H9 (cell line): ENCODE results near the gene F2RL3. TPM values are rescaled to one million over a fixed set of nuclear protein-coding genes. Genes with fewer than 3 reads are reported as not detected.

Source experiments
- DNase-seq: peaks from one replicate; pipeline ENCODE4 v3.0.0-alpha.2; 2017
- H2AFZ ChIP-seq: one replicate; pipeline ENCODE4 v1.6.1; 2013; ENCODE audit warnings: mild to moderate bottlenecking, low read length, control low read depth, moderate library complexity
- H2AK5ac ChIP-seq: 2 replicates; pipeline ENCODE4 v1.6.1; 2013; ENCODE audit warnings: low read length, control low read depth, mixed read lengths; ENCODE audit not compliant: insufficient read length
- H2BK120ac ChIP-seq: one replicate; pipeline ENCODE4 v1.6.1; 2013; ENCODE audit warnings: low read depth, mild to moderate bottlenecking, low read length, control low read depth, inconsistent platforms; ENCODE audit not compliant: poor library complexity, severe bottlenecking
- H2BK12ac ChIP-seq: 2 replicates; pipeline ENCODE4 v1.6.1; 2013; ENCODE audit warnings: low read length, control low read depth, mixed read lengths, low read depth; ENCODE audit not compliant: insufficient read length
- H2BK15ac ChIP-seq: 2 replicates; pipeline ENCODE4 v1.6.1; 2013; ENCODE audit warnings: low read depth, low read length, control low read depth
- H2BK20ac ChIP-seq: one replicate; pipeline ENCODE4 v1.6.1; 2013; ENCODE audit warnings: low read depth, mild to moderate bottlenecking, low read length, control low read depth, inconsistent platforms; ENCODE audit not compliant: poor library complexity, severe bottlenecking
- H2BK5ac ChIP-seq: 2 replicates; pipeline ENCODE4 v1.6.1; 2013; ENCODE audit warnings: low read length, control low read depth, mixed read lengths; ENCODE audit not compliant: insufficient read length
- H3K14ac ChIP-seq: 2 replicates; pipeline ENCODE4 v1.6.1; 2013; ENCODE audit warnings: low read length, control low read depth; ENCODE audit not compliant: insufficient read depth
- H3K18ac ChIP-seq: 2 replicates; pipeline ENCODE4 v1.6.1; 2013; ENCODE audit warnings: low read depth, mild to moderate bottlenecking, mixed read lengths, low read length, control low read depth; ENCODE audit not compliant: insufficient read length
- H3K23ac ChIP-seq: 2 replicates; pipeline ENCODE4 v1.6.1; 2013; ENCODE audit warnings: low read length, control low read depth, mixed read lengths, low read depth; ENCODE audit not compliant: insufficient read length
- H3K23me2 ChIP-seq: 2 replicates; pipeline ENCODE4 v1.6.1; 2013; ENCODE audit warnings: low read depth, mild to moderate bottlenecking, mixed read lengths, low read length, control low read depth; ENCODE audit not compliant: insufficient read length, poor library complexity, severe bottlenecking
- H3K27ac ChIP-seq: 2 replicates; pipeline ENCODE4 v1.5.1; 2013; ENCODE audit warnings: low read length, control low read depth, mixed read lengths, low read depth; ENCODE audit not compliant: insufficient read length
- H3K27me3 ChIP-seq: 2 replicates; pipeline ENCODE4 v1.6.1; 2013; ENCODE audit warnings: low read length, control low read depth, inconsistent platforms; ENCODE audit not compliant: insufficient read depth
- H3K4ac ChIP-seq: 2 replicates; pipeline ENCODE4 v1.6.1; 2013; ENCODE audit warnings: low read depth, mild to moderate bottlenecking, control low read depth, inconsistent platforms, low read length, moderate library complexity
- H3K4me1 ChIP-seq: 2 replicates; pipeline ENCODE4 v1.6.1; 2013; ENCODE audit warnings: low read length, control low read depth, inconsistent platforms; ENCODE audit not compliant: insufficient read depth
- H3K4me2 ChIP-seq: 2 replicates; pipeline ENCODE4 v1.6.1; 2013; ENCODE audit warnings: low read length, control low read depth, mixed read lengths; ENCODE audit not compliant: insufficient read length, insufficient read depth
- H3K56ac ChIP-seq: 2 replicates; pipeline ENCODE4 v1.6.1; 2013; ENCODE audit warnings: low read depth, mild to moderate bottlenecking, mixed read lengths, low read length, control low read depth; ENCODE audit not compliant: insufficient read length
- H3K79me1 ChIP-seq: 2 replicates; pipeline ENCODE4 v1.6.1; 2013; ENCODE audit warnings: low read depth, mild to moderate bottlenecking, moderate library complexity, low read length, control low read depth, inconsistent platforms; ENCODE audit not compliant: insufficient read depth, poor library complexity, severe bottlenecking
- H3K79me2 ChIP-seq: 2 replicates; pipeline ENCODE4 v1.6.1; 2013; ENCODE audit warnings: low read length, control low read depth, inconsistent platforms; ENCODE audit not compliant: insufficient read depth
- H3K9ac ChIP-seq: 2 replicates; pipeline ENCODE4 v1.6.1; 2013; ENCODE audit warnings: low read length, control low read depth, mixed read lengths; ENCODE audit not compliant: insufficient read length; ENCODE audit errors: extremely low read depth
- H3K9me3 ChIP-seq: one replicate; pipeline ENCODE4 v1.6.1; 2013; ENCODE audit warnings: low read depth, low read length, inconsistent platforms; ENCODE audit not compliant: control insufficient read depth
- H3T11ph ChIP-seq: one replicate; pipeline ENCODE4 v1.6.1; 2013; ENCODE audit warnings: mild to moderate bottlenecking, low read length, control low read depth, inconsistent platforms
- H4K20me1 ChIP-seq: one replicate; pipeline ENCODE4 v1.6.1; 2013; ENCODE audit not compliant: control insufficient read depth, insufficient read length, insufficient read depth
- H4K5ac ChIP-seq: 2 replicates; pipeline ENCODE4 v1.6.1; 2013; ENCODE audit warnings: low read depth, mild to moderate bottlenecking, mixed read lengths, low read length, control low read depth; ENCODE audit not compliant: insufficient read length
- H4K8ac ChIP-seq: replicated peaks from 2 replicates; pipeline ENCODE4 v1.6.1; 2013; ENCODE audit warnings: low read length, control low read depth, mixed read lengths, low read depth; ENCODE audit not compliant: insufficient read length
- H4K91ac ChIP-seq: 2 replicates; pipeline ENCODE4 v1.6.1; 2013; ENCODE audit warnings: low read depth, mild to moderate bottlenecking, moderate library complexity, mixed read lengths, low read length, control low read depth; ENCODE audit not compliant: insufficient read length
- H3K27ac Mint-ChIP-seq, 3 experiments: 2 replicates in 2 of 3; 3 replicates in 1 of 3; pipeline ENCODE4 v1.8.0; 2020 to 2021; ENCODE audit warnings: mixed read lengths in 3 of 3, mild to moderate bottlenecking in 1 of 3, moderate library complexity in 1 of 3
- H3K27me3 Mint-ChIP-seq: 2 replicates; pipeline ENCODE4 v1.8.0; 2021; ENCODE audit warnings: low read depth, mild to moderate bottlenecking, moderate library complexity, mixed read lengths
- H3K36me3 Mint-ChIP-seq, 3 experiments: 2 replicates in 2 of 3; 3 replicates in 1 of 3; pipeline ENCODE4 v1.8.0; 2020 to 2021; ENCODE audit warnings: low read depth in 3 of 3, mixed read lengths in 3 of 3; ENCODE audit not compliant: insufficient read depth in 1 of 3
- H3K4me1 Mint-ChIP-seq, 2 experiments: 2 replicates each; pipeline ENCODE4 v1.8.0; 2020; ENCODE audit warnings: mixed read lengths in 2 of 2
- H3K4me3 Mint-ChIP-seq, 2 experiments: 2 replicates in 1 of 2; 3 replicates in 1 of 2; pipeline ENCODE4 v1.8.0; 2020 to 2021; ENCODE audit warnings: mild to moderate bottlenecking in 2 of 2, mixed read lengths in 2 of 2, moderate library complexity in 1 of 2
- H3K9me3 Mint-ChIP-seq, 2 experiments: 2 replicates in 1 of 2; 3 replicates in 1 of 2; pipeline ENCODE4 v1.8.0; 2020; ENCODE audit warnings: mild to moderate bottlenecking in 2 of 2, mixed read lengths in 2 of 2, moderate library complexity in 1 of 2
- CTCF ChIP-seq: fragments of 200-600 bp; sonication (generic); conservative IDR thresholded peaks from 3 replicates; pipeline ENCODE4 v1.8.0; 2021; ENCODE audit warnings: antibody characterized with exemption, mild to moderate bottlenecking
- whole genome bisulfite sequencing: extraction: QIAGEN DNeasy Blood & Tissue Kit; methylation state at CpG from one replicate; pipeline ENCODE4 v1.1.7; 2013; ENCODE audit warnings: missing lambda C conversion rate, low lambda C conversion rate, mixed read lengths; ENCODE audit not compliant: insufficient read length; ENCODE audit errors: extremely low coverage; 5-methylcytosine and 5-hydroxymethylcytosine counted together
- total RNA-seq: library from RNA; stranded (reverse); gene quantifications from 2 replicates; pipeline ENCODE4 v1.2.1, GENCODE V29; 2021

The F2RL3 gene
- total RNA-seq, 1 experiment from 2014 or later, result not detected

- H3K27me3 ChIP-seq, result no peaks in the 10 kb centered on the region
- H3K4ac ChIP-seq, result no peak overlapping the region
- H3K4me1 ChIP-seq, result no peaks in the 10 kb centered on the region
- H2BK5ac ChIP-seq, result no peak overlapping the region
- Mint-ChIP-seq H3K27ac (no peak overlapping the region), H3K9me3 (no peaks in the 10 kb centered on the region), H3K36me3 (no peaks in the 10 kb centered on the region), H3K4me1 (no peaks in the 10 kb centered on the region; a peak in 1 of 4 replicates), H3K4me3 (no peak overlapping the region), H3K27me3 (peaks cover 4% of the 10 kb centered on the region)
- H4K8ac ChIP-seq, result no peak overlapping the region
- H3T11ph ChIP-seq, result no peak overlapping the region
- no peaks in the 10 kb centered on the region for H3K23me2 ChIP-seq
- no peaks in the 10 kb centered on the region for H3K79me2 ChIP-seq
- H2BK120ac ChIP-seq, result no peak overlapping the region
- H3K4me2 ChIP-seq, result no peak overlapping the region
- H4K91ac ChIP-seq, result no peak overlapping the region
- no peak for DNase-seq
- no peak overlapping the region for H3K9ac ChIP-seq
- H3K18ac ChIP-seq, result no peak overlapping the region
- no peak overlapping the region for H2BK12ac ChIP-seq
- H3K79me1 ChIP-seq, result no peaks in the 10 kb centered on the region
- H3K9me3 ChIP-seq, result no peaks in the 10 kb centered on the region
- H2BK20ac ChIP-seq, result no peak overlapping the region
- no peak overlapping the region for H3K56ac ChIP-seq
- no peak overlapping the region for H3K23ac ChIP-seq
- no peak overlapping the region for H3K27ac ChIP-seq
- H2BK15ac ChIP-seq, result no peak overlapping the region
- H2AK5ac ChIP-seq, result no peak overlapping the region
- H4K5ac ChIP-seq, result no peak overlapping the region
- no peak overlapping the region; the same call in 1 of the 2 replicates for H3K14ac ChIP-seq
- WGBS, result no CpG with 5 or more reads among the region's 22 CpGs
- no peaks in the 10 kb centered on the region for H4K20me1 ChIP-seq
- H2AFZ ChIP-seq, result no peak overlapping the region
- no peak for TF ChIP-seq CTCF
Measured at GRCh38 chr19:16889366-16889882, 625 bp downstream of the F2RL3 start.
